GM12878 (cell line): ENCODE results near the gene DMPK. TPM values are rescaled to one million over a fixed set of nuclear protein-coding genes. Genes with fewer than 3 reads are reported as not detected.

ENCODE experiments used
- ATAC-seq: fragments of 200-7000 bp; cut with Tn5 transposase; 3 replicates; pipeline ENCODE4 v1.9.1; 2020; ENCODE audit warnings: mild to moderate bottlenecking, moderate library complexity
- BruUV-seq: library from RNA; stranded (reverse); fragments of 400-500 nt; replicated peaks from 2 replicates; lab custom pipeline; 2021; lab: Mats Ljungman, UMichigan
- CTCF ChIA-PET: fragments of 300-600 bp; sonication (Branson Sonifier 250); formaldehyde crosslinking; extraction: SDS; loops from one replicate; lab custom pipeline; 2021; ENCODE audit warnings: inconsistent platforms; lab: Yijun Ruan, JAX
- POLR2A ChIA-PET: fragments of 350-600 bp; formaldehyde crosslinking; extraction: SDS; loops from one replicate; lab custom pipeline; 2021; ENCODE audit warnings: inconsistent platforms; lab: Charles Lee
- RAD21 ChIA-PET: fragments of 300-600 bp; sonication (Branson Sonifier 250); formaldehyde crosslinking; loops from one replicate; lab custom pipeline; 2023; ENCODE audit warnings: antibody characterized with exemption; ENCODE audit not compliant: unreplicated experiment; lab: Charles Lee
- SMC1A ChIA-PET: fragments of 300-600 bp; sonication (Branson Sonifier 250); formaldehyde crosslinking; loops from one replicate; lab custom pipeline; 2023; ENCODE audit not compliant: unreplicated experiment, uncharacterized antibody; lab: Charles Lee
- DNase-seq: peaks from one replicate; pipeline ENCODE4 v3.0.0-alpha.2; 2011; ENCODE audit warnings: low read depth, low spot score
- FAIRE-seq: peaks from 3 replicates; lab custom pipeline; 2011; peaks lifted over from hg19 to GRCh38; lab: Jason Lieb, UNC
- H2AFZ ChIP-seq: 2 replicates; pipeline ENCODE4 v1.6.0; 2011; ENCODE audit warnings: low read depth, low read length, control low read depth; ENCODE audit not compliant: control insufficient read depth
- H3K27ac ChIP-seq: 2 replicates; pipeline ENCODE4 v1.5.1; 2011; ENCODE audit warnings: control low read depth; ENCODE audit not compliant: control insufficient read depth, insufficient read depth
- H3K27me3 ChIP-seq, 2 experiments: replicated peaks in 1 of 2; 2 replicates each; pipeline versions ENCODE4 v1.6.0 to v1.6.1; 2011; ENCODE audit warnings: low read length in 1 of 2; ENCODE audit not compliant: control insufficient read depth in 2 of 2, insufficient read depth in 2 of 2
- H3K36me3 ChIP-seq, 2 experiments: 2 replicates each; pipeline ENCODE4 v1.5.1; 2011; ENCODE audit warnings: low read length in 1 of 2; ENCODE audit not compliant: control insufficient read depth in 2 of 2, insufficient read depth in 2 of 2
- H3K4me1 ChIP-seq: 2 replicates; pipeline ENCODE4 v1.6.1; 2011; ENCODE audit warnings: mild to moderate bottlenecking, low read length, moderate library complexity, mixed read lengths; ENCODE audit not compliant: control insufficient read depth, insufficient read depth
- H3K4me2 ChIP-seq: 2 replicates; pipeline ENCODE4 v1.6.0; 2011; ENCODE audit warnings: control low read depth; ENCODE audit not compliant: control insufficient read depth, insufficient read depth
- H3K4me3 ChIP-seq: fragments of 200-600 bp; sonication (generic); 2 replicates; pipeline ENCODE4 v1.5.1; 2016
- H3K79me2 ChIP-seq: 2 replicates; pipeline ENCODE4 v1.6.0; 2011; ENCODE audit warnings: low read length; ENCODE audit not compliant: control insufficient read depth, insufficient read depth
- H3K9ac ChIP-seq: 2 replicates; pipeline ENCODE4 v1.8.0; 2011; ENCODE audit warnings: low read length, control low read depth, mixed read lengths; ENCODE audit not compliant: control insufficient read depth, insufficient read depth
- H3K9me3 ChIP-seq: replicated peaks from 3 replicates; pipeline ENCODE4 v1.5.1; 2011; ENCODE audit warnings: mild to moderate bottlenecking, low read length; ENCODE audit not compliant: control insufficient read depth, insufficient read depth
- H4K20me1 ChIP-seq: 2 replicates; pipeline ENCODE4 v1.6.0; 2011; ENCODE audit not compliant: control insufficient read depth, insufficient read depth
- GATAD2B ChIP-seq: fragments of 450-650 bp; conservative IDR thresholded peaks from 2 replicates; pipeline ENCODE4 v1.6.1; 2017; ENCODE audit warnings: low read depth, mild to moderate bottlenecking, moderate library complexity
- HDAC6 ChIP-seq: fragments of 200-600 bp; sonication (generic); IDR thresholded peaks from one replicate; pipeline ENCODE4 v1.8.0; 2017; ENCODE audit warnings: antibody characterized with exemption; ENCODE audit not compliant: unreplicated experiment
- IKZF2 ChIP-seq, 2 experiments: fragments of 450-650 bp; IDR thresholded peaks; 2 replicates each; pipeline ENCODE4 v1.6.1; 2017; ENCODE audit warnings: mild to moderate bottlenecking in 2 of 2, moderate library complexity in 2 of 2
- SMARCA5 ChIP-seq: fragments of 450-650 bp; IDR thresholded peaks from 2 replicates; pipeline ENCODE4 v1.6.1; 2017; ENCODE audit warnings: mild to moderate bottlenecking
- WGBS: methylation state at CpG from one replicate; pipeline ENCODE4 v1.1.6; 2016; ENCODE audit warnings: low lambda C conversion rate; ENCODE audit not compliant: insufficient replicate concordance, insufficient coverage; ENCODE audit errors: missing lambda C conversion rate; 5-methylcytosine and 5-hydroxymethylcytosine counted together
- in situ Hi-C: fragments of 300-500 bp; cut with MboI; formaldehyde crosslinking; loops from 9 replicates; pipeline ENCODE4 v1.14.3; 2018; ENCODE audit warnings: mixed read lengths
- intact Hi-C: fragments of 100-400 bp; cut with micrococcal nuclease; formaldehyde crosslinking; loops from one replicate; pipeline ENCODE4 v1.14.2; 2022; ENCODE audit not compliant: unreplicated experiment
- polyA plus RNA-seq, 11 experiments: library from polyadenylated mRNA; depleted of rRNA in 4 of 11; unstranded in 6 of 11; stranded (reverse) in 5 of 11; fragments of >200 nt; fragmentation: Nextera tagmentation in 4 of 11; fragmentation: Illumina TruSeq in 1 of 11; extraction: Ambion mirVana in 4 of 11; extraction: Trizol in 1 of 11; gene quantifications; 1 replicate in 1 of 11; 2 replicates in 10 of 11; pipeline versions ENCODE4 v1.2.1 to v1.2.3, GENCODE V29; 2011 to 2016; ENCODE audit warnings: inconsistent platforms in 2 of 11, missing spikeins in 2 of 11, low read depth in 1 of 11
- total RNA-seq, 4 experiments: library from RNA; depleted of rRNA in 3 of 4; stranded (reverse); fragments of >200 nt in 3 of 4; fragmentation: Illumina TruSeq in 1 of 4; extraction: Trizol in 1 of 4; gene quantifications; 2 replicates each; pipeline versions ENCODE4 v1.2.1 to v1.2.3, GENCODE V29; 2013 to 2021
- TF ChIP-seq, protein P1 (sequence below): fragments of 450-650 bp; IDR thresholded peaks from 2 replicates; pipeline ENCODE4 v1.6.1; 2017; ENCODE audit warnings: low read depth, mild to moderate bottlenecking, moderate library complexity
- TF ChIP-seq, protein P2 (sequence below): fragments of 450-650 bp; conservative IDR thresholded peaks from 2 replicates; pipeline ENCODE4 v1.6.1; 2017; ENCODE audit warnings: mild to moderate bottlenecking, moderate library complexity

Gene DMPK
- total and polyA plus RNA-seq, 10 of the 15 experiments (the other 5 are each of a cell fraction or from before 2014, with no cell fraction given): 0.60 to 33.6 (median 5.2) TPM

DNA sequence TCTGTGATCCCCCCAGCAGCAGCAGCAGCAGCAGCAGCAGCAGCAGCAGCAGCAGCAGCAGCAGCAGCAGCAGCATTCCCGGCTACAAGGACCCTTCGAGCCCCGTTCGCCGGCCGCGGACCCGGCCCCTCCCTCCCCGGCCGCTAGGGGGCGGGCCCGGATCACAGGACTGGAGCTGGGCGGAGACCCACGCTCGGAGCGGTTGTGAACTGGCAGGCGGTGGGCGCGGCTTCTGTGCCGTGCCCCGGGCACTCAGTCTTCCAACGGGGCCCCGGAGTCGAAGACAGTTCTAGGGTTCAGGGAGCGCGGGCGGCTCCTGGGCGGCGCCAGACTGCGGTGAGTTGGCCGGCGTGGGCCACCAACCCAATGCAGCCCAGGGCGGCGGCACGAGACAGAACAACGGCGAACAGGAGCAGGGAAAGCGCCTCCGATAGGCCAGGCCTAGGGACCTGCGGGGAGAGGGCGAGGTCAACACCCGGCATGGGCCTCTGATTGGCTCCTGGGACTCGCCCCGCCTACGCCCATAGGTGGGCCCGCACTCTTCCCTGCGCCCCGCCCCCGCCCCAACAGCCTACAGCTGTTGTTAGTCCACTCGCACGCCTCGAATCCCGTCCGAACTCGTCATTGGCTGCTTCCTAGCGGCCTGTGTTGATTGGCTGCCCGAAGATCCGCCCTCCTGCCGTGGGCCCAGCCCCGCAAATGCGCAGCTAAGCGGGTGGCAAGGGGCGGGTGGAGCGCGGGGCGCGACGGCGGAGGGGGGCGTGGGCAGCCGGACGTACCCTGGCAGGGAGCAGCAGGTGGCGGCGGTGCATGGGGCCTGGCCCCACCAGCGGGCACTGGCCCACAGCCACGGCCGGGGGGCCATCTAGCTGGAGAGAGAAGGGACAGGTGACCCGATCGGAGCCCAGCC is 11.8 kb downstream of the DMPK start (continued):
- TF ChIP-seq, protein P1, sequence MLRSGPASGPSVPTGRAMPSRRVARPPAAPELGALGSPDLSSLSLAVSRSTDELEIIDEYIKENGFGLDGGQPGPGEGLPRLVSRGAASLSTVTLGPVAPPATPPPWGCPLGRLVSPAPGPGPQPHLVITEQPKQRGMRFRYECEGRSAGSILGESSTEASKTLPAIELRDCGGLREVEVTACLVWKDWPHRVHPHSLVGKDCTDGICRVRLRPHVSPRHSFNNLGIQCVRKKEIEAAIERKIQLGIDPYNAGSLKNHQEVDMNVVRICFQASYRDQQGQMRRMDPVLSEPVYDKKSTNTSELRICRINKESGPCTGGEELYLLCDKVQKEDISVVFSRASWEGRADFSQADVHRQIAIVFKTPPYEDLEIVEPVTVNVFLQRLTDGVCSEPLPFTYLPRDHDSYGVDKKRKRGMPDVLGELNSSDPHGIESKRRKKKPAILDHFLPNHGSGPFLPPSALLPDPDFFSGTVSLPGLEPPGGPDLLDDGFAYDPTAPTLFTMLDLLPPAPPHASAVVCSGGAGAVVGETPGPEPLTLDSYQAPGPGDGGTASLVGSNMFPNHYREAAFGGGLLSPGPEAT: 0 out of 2 replicates have a peak, but pooled peaks have one; percentile 16

DNA sequence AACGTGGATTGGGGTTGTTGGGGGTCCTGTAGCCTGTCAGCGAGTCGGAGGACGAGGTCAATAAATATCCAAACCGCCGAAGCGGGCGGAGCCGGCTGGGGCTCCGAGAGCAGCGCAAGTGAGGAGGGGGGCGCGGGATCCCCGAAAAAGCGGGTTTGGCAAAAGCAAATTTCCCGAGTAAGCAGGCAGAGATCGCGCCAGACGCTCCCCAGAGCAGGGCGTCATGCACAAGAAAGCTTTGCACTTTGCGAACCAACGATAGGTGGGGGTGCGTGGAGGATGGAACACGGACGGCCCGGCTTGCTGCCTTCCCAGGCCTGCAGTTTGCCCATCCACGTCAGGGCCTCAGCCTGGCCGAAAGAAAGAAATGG is 12.5 kb downstream of the DMPK start:
- intact Hi-C loops (loop anchor here (2.0 to 5.0 kb wide), 4 partner anchors 23 to 78 kb away; partner anchors contain the start of genes DMWD, FBXO46, MEIOSIN and QPCTL), in situ Hi-C loops (no loop called here)
- ChIA-PET POLR2A (interaction anchor here (0.5 to 3.3 kb wide), 23 partner anchors 9 to 946 kb away, joined by 3 to 28 read pairs (median 5); partner anchors contain the start of genes CCDC61, DMWD, FBXO46 and IRF2BP1), RAD21 (interaction anchor here (0.5 to 3.6 kb wide), 26 partner anchors 9 to 1093 kb away, joined by 3 to 63 read pairs (median 7); partner anchors contain the start of genes DMWD, FBXO46, FOXA3 and IRF2BP1), CTCF (interaction anchor here (0.6 to 4.5 kb wide), 32 partner anchors 10 to 330 kb away, joined by 3 to 110 read pairs (median 5); partner anchors contain the start of genes CCDC61, DMWD, FBXO46 and FOXA3), SMC1A (interaction anchor here (0.6 to 3.2 kb wide), 14 partner anchors 21 to 346 kb away, joined by 3 to 24 read pairs (median 4); partner anchors contain the start of genes DMWD, FBXO46 and SYMPK)
- Histone ChIP-seq H3K9me3 (no peaks in the 10 kb centered on the region), H3K27ac (peak overlapping the region; percentile 67), H3K36me3 (no peaks in the 10 kb centered on the region), H3K9ac (peak overlapping the region; percentile 61; the same call in 1 of the 2 replicates), H4K20me1 (no peaks in the 10 kb centered on the region), H3K79me2 (no peaks in the 10 kb centered on the region; the same call in 1 of the 2 replicates), H3K4me2 (peak overlapping the region; percentile 98), H3K4me3 (peak overlapping the region; percentile 78), H2AFZ (peak overlapping the region; percentile 58), H3K27me3 (no peaks in the 10 kb centered on the region), H3K4me1 (peaks cover 4% of the 10 kb centered on the region)
- no TSS peak for BruUV-seq
- no peak for FAIRE-seq
- TF ChIP-seq, protein P1: 0 out of 2 replicates have a peak, but pooled peaks have one; percentile 24
- TF ChIP-seq SMARCA5: 0 out of 2 replicates have a peak, but pooled peaks have one; percentile 5
- TF ChIP-seq, protein P2, sequence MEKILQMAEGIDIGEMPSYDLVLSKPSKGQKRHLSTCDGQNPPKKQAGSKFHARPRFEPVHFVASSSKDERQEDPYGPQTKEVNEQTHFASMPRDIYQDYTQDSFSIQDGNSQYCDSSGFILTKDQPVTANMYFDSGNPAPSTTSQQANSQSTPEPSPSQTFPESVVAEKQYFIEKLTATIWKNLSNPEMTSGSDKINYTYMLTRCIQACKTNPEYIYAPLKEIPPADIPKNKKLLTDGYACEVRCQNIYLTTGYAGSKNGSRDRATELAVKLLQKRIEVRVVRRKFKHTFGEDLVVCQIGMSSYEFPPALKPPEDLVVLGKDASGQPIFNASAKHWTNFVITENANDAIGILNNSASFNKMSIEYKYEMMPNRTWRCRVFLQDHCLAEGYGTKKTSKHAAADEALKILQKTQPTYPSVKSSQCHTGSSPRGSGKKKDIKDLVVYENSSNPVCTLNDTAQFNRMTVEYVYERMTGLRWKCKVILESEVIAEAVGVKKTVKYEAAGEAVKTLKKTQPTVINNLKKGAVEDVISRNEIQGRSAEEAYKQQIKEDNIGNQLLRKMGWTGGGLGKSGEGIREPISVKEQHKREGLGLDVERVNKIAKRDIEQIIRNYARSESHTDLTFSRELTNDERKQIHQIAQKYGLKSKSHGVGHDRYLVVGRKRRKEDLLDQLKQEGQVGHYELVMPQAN: 0 out of 2 replicates have a peak, but pooled peaks have one; percentile 15
- TF ChIP-seq IKZF2 (IDR thresholded peaks at IDR 0.05): 0 out of 4 replicates have a peak, but pooled peaks of 1 of the 2 experiments have one; percentile 26
- peak; percentile 22; the same call in 1 of the 2 replicates for TF ChIP-seq GATAD2B
- no peak for TF ChIP-seq HDAC6
- ATAC-seq: peak; percentile 25
- under 1% methylated on average over 28 of the region's 28 CpGs for WGBS
- no peak for DNase-seq
